HG02759 (cell line): ENCODE measurements around the gene SSC4D.
"Not testable (repeated sequence)": the region's sequence is repeated elsewhere in the genome, so short reads cannot be mapped to it uniquely, and the experiment has no call there.

ENCODE experiments used
- ATAC-seq: cut with Tn5 transposase; IDR thresholded peaks from one replicate; pipeline ENCODE4 v1.9.1; 2021; ENCODE audit warnings: mild to moderate bottlenecking, moderate library complexity; ENCODE audit not compliant: unreplicated experiment

SSC4D gene

GRCh38 chr7:76409537-76409936 is at the start of gene SSC4D:
Gene SSC4D (minus strand): TSS chr7:76409697. CDS start chr7:76404439, 5,258 bp downstream.
- no peak for ATAC-seq

GRCh38 chr7:76458504-76458903 is 49.0 kb upstream of the SSC4D start:
- not testable (repeated sequence) for ATAC-seq

- not testable (repeated sequence) for ATAC-seq
Measured at GRCh38 chr7:76457017-76457416, 47.5 kb upstream of the SSC4D start.

- peak; percentile 85 for ATAC-seq
Measured at GRCh38 chr7:76445577-76446008, 36.1 kb upstream of the SSC4D start.

GRCh38 chr7:76443846-76444245 is 34.3 kb upstream of the SSC4D start:
- ATAC-seq = not testable (repeated sequence)

- ATAC-seq = not testable (repeated sequence)
Measured at GRCh38 chr7:76442664-76443446, 33.4 kb upstream of the SSC4D start.

GRCh38 chr7:76441792-76442191 is 32.3 kb upstream of the SSC4D start:
- ATAC-seq = not testable (repeated sequence)

GRCh38 chr7:76440404-76440803 is 30.9 kb upstream of the SSC4D start:
- not testable (repeated sequence) for ATAC-seq

GRCh38 chr7:76439120-76439888 is 29.8 kb upstream of the SSC4D start:
- not testable (repeated sequence) for ATAC-seq

- peak; percentile 72 for ATAC-seq
Measured at GRCh38 chr7:76437873-76438272, 28.4 kb upstream of the SSC4D start.

- no peak for ATAC-seq
Measured at GRCh38 chr7:76430836-76431235, 21.3 kb upstream of the SSC4D start.

GRCh38 chr7:76430211-76430610 is 20.7 kb upstream of the SSC4D start:
- ATAC-seq = no peak

- ATAC-seq = no peak
Measured at GRCh38 chr7:76428868-76429805, 19.6 kb upstream of the SSC4D start.

- no peak for ATAC-seq
Measured at GRCh38 chr7:76428149-76428823, 18.8 kb upstream of the SSC4D start.

- no peak for ATAC-seq
Measured at GRCh38 chr7:76427635-76428034, 18.1 kb upstream of the SSC4D start.

- ATAC-seq = no peak
Measured at GRCh38 chr7:76426246-76426645, 16.7 kb upstream of the SSC4D start.

- ATAC-seq = not testable (repeated sequence)
Measured at GRCh38 chr7:76425558-76425957, 16.1 kb upstream of the SSC4D start.

GRCh38 chr7:76425156-76425555 is 15.7 kb upstream of the SSC4D start:
- no peak for ATAC-seq

- ATAC-seq = peak; percentile 85
Measured at GRCh38 chr7:76424413-76425111, 15.1 kb upstream of the SSC4D start, which contains the start of gene ZP3. Gene ZP3 (plus strand): TSS chr7:76424950. CDS start chr7:76424965, 15 bp downstream.
